ENCODE measurements around the gene PES1. TPM values are rescaled to one million over a fixed set of nuclear protein-coding genes. Genes with fewer than 3 reads are reported as not detected.

Gene PES1
- total RNA-seq, 1 donor from 2014 or later = 97.5 TPM

GRCh38 chr22:30539368-30539767, 52.3 kb downstream of the PES1 start:
- TF ChIP-seq CTCF (conservative IDR thresholded peaks at IDR 0.05; ENCODE audit: low read depth, low read length) = no peak
- DNase-seq (ENCODE audit: low read depth) = no peak
- H3K4me3 ChIP-seq (ENCODE audit: low read depth, low read length) = no peak overlapping the region

GRCh38 chr22:30538280-30538679, 53.4 kb downstream of the PES1 start:
- DNase-seq (ENCODE audit: low read depth) = no peak
- no peak for TF ChIP-seq CTCF (conservative IDR thresholded peaks at IDR 0.05; ENCODE audit: low read depth, low read length)

GRCh38 chr22:30537083-30537731, 54.5 kb downstream of the PES1 start:
- no peak overlapping the region for H3K4me3 ChIP-seq (ENCODE audit: low read depth, low read length)
- TF ChIP-seq CTCF (conservative IDR thresholded peaks at IDR 0.05; ENCODE audit: low read depth, low read length) = no peak
- DNase-seq (ENCODE audit: low read depth) = no peak

More at GRCh38 chr22:30538280-30538679, 53.4 kb downstream of the PES1 start:
- no peak overlapping the region for H3K4me3 ChIP-seq (ENCODE audit: low read depth, low read length)

GRCh38 chr22:30535182-30535581, 56.5 kb downstream of the PES1 start:
- no peak for TF ChIP-seq CTCF (conservative IDR thresholded peaks at IDR 0.05; ENCODE audit: low read depth, low read length)
- H3K4me3 ChIP-seq (ENCODE audit: low read depth, low read length) = no peak overlapping the region
- DNase-seq (ENCODE audit: low read depth) = no peak

- DNase-seq (ENCODE audit: low read depth) = no peak
- no peak for TF ChIP-seq CTCF (conservative IDR thresholded peaks at IDR 0.05; ENCODE audit: low read depth, low read length)
- no peak overlapping the region for H3K4me3 ChIP-seq (ENCODE audit: low read depth, low read length)
Measured at GRCh38 chr22:30531651-30532608, 59.8 kb downstream of the PES1 start.

- TF ChIP-seq CTCF (conservative IDR thresholded peaks at IDR 0.05; ENCODE audit: low read depth, low read length) = no peak
- DNase-seq (ENCODE audit: low read depth) = no peak
- H3K4me3 ChIP-seq (ENCODE audit: low read depth, low read length) = no peak overlapping the region
Measured at GRCh38 chr22:30526656-30527055, 65.1 kb downstream of the PES1 start.

Other genes with a start within 250 kb of the PES1 start
- 42.6 and 44.2 TPM in 2 replicates for gene SF3A1, start 235.0 kb downstream of the PES1 start, total RNA-seq
- gene CCDC157, start 234.9 kb downstream of the PES1 start, total RNA-seq = 2.2 and 5.0 TPM in 2 replicates
- 19.2 and 28.0 TPM in 2 replicates for gene RNF215, start 204.5 kb downstream of the PES1 start, total RNA-seq
- 36.2 and 49.6 TPM in 2 replicates for gene SEC14L2, start 194.9 kb downstream of the PES1 start, total RNA-seq
- gene MTFP1, start 166.1 kb downstream of the PES1 start, total RNA-seq = 79.7 and 115 TPM in 2 replicates
- not detected in 2 replicates for gene SEC14L3, start 119.9 kb downstream of the PES1 start, total RNA-seq
- 0.07 TPM in 1 of 2 replicates, not detected in the other for gene SEC14L4, start 86.2 kb downstream of the PES1 start, total RNA-seq
- gene SEC14L6, start 45.2 kb downstream of the PES1 start, total RNA-seq = 2.1 and 11.6 TPM in 2 replicates
- 4.1 and 11.4 TPM in 2 replicates for gene GAL3ST1, start 17.2 kb downstream of the PES1 start, total RNA-seq
- gene TCN2, start 15.3 kb upstream of the PES1 start, total RNA-seq = 6.9 and 9.0 TPM in 2 replicates
- gene SLC35E4, start 43.9 kb upstream of the PES1 start, total RNA-seq = 9.1 and 10.7 TPM in 2 replicates
- 5.2 and 11.5 TPM in 2 replicates for gene DUSP18, start 76.0 kb upstream of the PES1 start, total RNA-seq
- gene OSBP2, start 103.0 kb upstream of the PES1 start, total RNA-seq = 1.3 and 1.7 TPM in 2 replicates

Measured in epithelial cell of proximal tubule (primary cell).